Duodenal mucosa (tissue), 2 donors: ENCODE data around the gene CELA3B.
"Not testable (repeated sequence)": the region's sequence is repeated elsewhere in the genome, so short reads cannot be mapped to it uniquely, and the experiment has no call there.

Experiments used
- H3K27ac ChIP-seq: one replicate; pipeline ENCODE4 v1.7.0; 2013; ENCODE audit warnings: low read depth, low read length
- H3K27me3 ChIP-seq, 2 donors: one replicate each; pipeline ENCODE4 v1.7.0; 2013; ENCODE audit warnings: low read length in 2 of 2, control low read depth in 1 of 2; ENCODE audit not compliant: insufficient read depth in 2 of 2, control insufficient read depth in 1 of 2
- H3K36me3 ChIP-seq, 2 donors: one replicate each; pipeline ENCODE4 v1.7.0; 2013; ENCODE audit warnings: low read length in 2 of 2, control low read depth in 1 of 2; ENCODE audit not compliant: insufficient read depth in 2 of 2, control insufficient read depth in 1 of 2
- H3K4me1 ChIP-seq, 2 donors: one replicate each; pipeline ENCODE4 v1.7.0; 2013; ENCODE audit warnings: low read length in 2 of 2, control low read depth in 1 of 2; ENCODE audit not compliant: insufficient read depth in 2 of 2, control insufficient read depth in 1 of 2
- H3K4me3 ChIP-seq, 2 donors: one replicate each; pipeline ENCODE4 v1.7.0; 2013; ENCODE audit warnings: low read length in 2 of 2, low read depth in 1 of 2
- H3K9ac ChIP-seq, 2 donors: one replicate each; pipeline ENCODE4 v1.7.0; 2013; ENCODE audit warnings: low read length in 2 of 2, low read depth in 1 of 2
- H3K9me3 ChIP-seq, 2 donors: one replicate each; pipeline ENCODE4 v1.7.0; 2013; ENCODE audit warnings: low read length in 2 of 2, control low read depth in 1 of 2; ENCODE audit not compliant: control insufficient read depth in 1 of 2

CELA3B gene

GRCh38 chr1:21961799-21962198, 15.0 kb upstream of the CELA3B start:
- no peaks in the 10 kb centered on the region for H3K9me3 ChIP-seq
- H3K27ac ChIP-seq = no peak overlapping the region
- H3K4me3 ChIP-seq = no peak overlapping the region
- no peak overlapping the region for H3K9ac ChIP-seq
- H3K36me3 ChIP-seq = no peaks in the 10 kb centered on the region
- H3K27me3 ChIP-seq = no peaks in the 10 kb centered on the region
- H3K4me1 ChIP-seq = peaks cover 8 to 9% of the 10 kb centered on the region in 2 donors

- no peak overlapping the region for H3K9ac ChIP-seq
- H3K4me1 ChIP-seq = no peaks in the 10 kb centered on the region
- H3K27me3 ChIP-seq = no peaks in the 10 kb centered on the region
- no peaks in the 10 kb centered on the region for H3K9me3 ChIP-seq
- no peaks in the 10 kb centered on the region for H3K36me3 ChIP-seq
- no peak overlapping the region for H3K27ac ChIP-seq
- H3K4me3 ChIP-seq = no peak overlapping the region
Measured at GRCh38 chr1:21963477-21964217, 13.2 kb upstream of the CELA3B start.

- no peaks in the 10 kb centered on the region for H3K36me3 ChIP-seq
- no peak overlapping the region for H3K27ac ChIP-seq
- H3K4me1 ChIP-seq = no peaks in the 10 kb centered on the region
- H3K9ac ChIP-seq = no peak overlapping the region
- H3K4me3 ChIP-seq = no peak overlapping the region
- no peaks in the 10 kb centered on the region for H3K27me3 ChIP-seq
- no peaks in the 10 kb centered on the region for H3K9me3 ChIP-seq
Measured at GRCh38 chr1:21966247-21967000, 10.4 kb upstream of the CELA3B start.

- not testable (repeated sequence) for H3K9ac ChIP-seq, H3K4me1 ChIP-seq, H3K9me3 ChIP-seq, H3K36me3 ChIP-seq, H3K27me3 ChIP-seq, H3K4me3 ChIP-seq, H3K27ac ChIP-seq
Measured at GRCh38 chr1:21967216-21967615, 9.6 kb upstream of the CELA3B start.

GRCh38 chr1:21969066-21969465, 7.8 kb upstream of the CELA3B start:
- not testable (repeated sequence) for H3K36me3 ChIP-seq, H3K9me3 ChIP-seq, H3K9ac ChIP-seq, H3K27ac ChIP-seq, H3K27me3 ChIP-seq, H3K4me3 ChIP-seq
- H3K4me1 ChIP-seq = peaks cover 6 to 10% of the 10 kb centered on the region in 2 donors

- H3K4me1 ChIP-seq = peaks cover 6 to 11% of the 10 kb centered on the region in 2 donors
- not testable (repeated sequence) for H3K27me3 ChIP-seq, H3K9ac ChIP-seq, H3K27ac ChIP-seq, H3K9me3 ChIP-seq, H3K4me3 ChIP-seq, H3K36me3 ChIP-seq
Measured at GRCh38 chr1:21970523-21970922, 6.3 kb upstream of the CELA3B start.

- H3K9me3 ChIP-seq, H3K36me3 ChIP-seq, H3K4me3 ChIP-seq, H3K9ac ChIP-seq, H3K27me3 ChIP-seq: not testable (repeated sequence)
- H3K27ac ChIP-seq = peak overlapping the region; percentile 58
- H3K4me1 ChIP-seq = peaks cover 6 to 11% of the 10 kb centered on the region in 2 donors
Measured at GRCh38 chr1:21972973-21973441, 3.8 kb upstream of the CELA3B start.

- not testable (repeated sequence) for H3K4me3 ChIP-seq, H3K9ac ChIP-seq, H3K27me3 ChIP-seq, H3K27ac ChIP-seq, H3K36me3 ChIP-seq, H3K9me3 ChIP-seq
- H3K4me1 ChIP-seq = peaks cover 6 to 11% of the 10 kb centered on the region in 2 donors
Measured at GRCh38 chr1:21973948-21974347, 2.9 kb upstream of the CELA3B start.

GRCh38 chr1:21974699-21975098, 2.1 kb upstream of the CELA3B start:
- not testable (repeated sequence) for H3K9ac ChIP-seq, H3K27me3 ChIP-seq, H3K4me3 ChIP-seq, H3K9me3 ChIP-seq, H3K36me3 ChIP-seq, H3K27ac ChIP-seq
- H3K4me1 ChIP-seq = peaks cover 6 to 11% of the 10 kb centered on the region in 2 donors

- not testable (repeated sequence) for H3K27me3 ChIP-seq, H3K27ac ChIP-seq, H3K9ac ChIP-seq, H3K36me3 ChIP-seq, H3K4me3 ChIP-seq, H3K9me3 ChIP-seq
- H3K4me1 ChIP-seq = peaks cover 6 to 11% of the 10 kb centered on the region in 2 donors
Measured at GRCh38 chr1:21975296-21975695, 1.5 kb upstream of the CELA3B start.
